Ishikawa (cell line): ENCODE results near the gene GABRB3.

ENCODE experiments used
- CEBPB ChIP-seq: IDR thresholded peaks from 2 replicates; pipeline ENCODE4 v1.6.1; 2012
- CREB1 ChIP-seq: IDR thresholded peaks from 2 replicates; pipeline ENCODE4 v1.6.1; 2012; ENCODE audit warnings: low read depth
- EGR1 ChIP-seq: IDR thresholded peaks from 2 replicates; pipeline ENCODE4 v1.6.1; 2012
- EP300 ChIP-seq: IDR thresholded peaks from 2 replicates; pipeline ENCODE4 v1.6.1; 2012; ENCODE audit warnings: borderline replicate concordance
- FOXM1 ChIP-seq: IDR thresholded peaks from 2 replicates; pipeline ENCODE4 v1.6.1; 2012; ENCODE audit warnings: low read depth, borderline replicate concordance
- MAX ChIP-seq: IDR thresholded peaks from 2 replicates; pipeline ENCODE4 v1.6.1; 2012
- NFIC ChIP-seq: IDR thresholded peaks from 2 replicates; pipeline ENCODE4 v1.6.1; 2012
- RAD21 ChIP-seq: IDR thresholded peaks from 2 replicates; pipeline ENCODE4 v1.6.1; 2012; ENCODE audit warnings: low read depth
- REST ChIP-seq: IDR thresholded peaks from 2 replicates; pipeline ENCODE4 v1.6.1; 2012; ENCODE audit warnings: low read depth, mild to moderate bottlenecking
- TAF1 ChIP-seq: IDR thresholded peaks from 2 replicates; pipeline ENCODE4 v1.6.1; 2012; ENCODE audit warnings: low read depth, mild to moderate bottlenecking
- TCF12 ChIP-seq: IDR thresholded peaks from 2 replicates; pipeline ENCODE4 v1.6.1; 2012; ENCODE audit warnings: low read depth
- TEAD4 ChIP-seq: IDR thresholded peaks from 2 replicates; pipeline ENCODE4 v1.6.1; 2012
- USF1 ChIP-seq: IDR thresholded peaks from 2 replicates; pipeline ENCODE4 v1.6.1; 2012
- YY1 ChIP-seq: IDR thresholded peaks from 2 replicates; pipeline ENCODE4 v1.6.1; 2012; ENCODE audit warnings: low read depth
- ZBTB7A ChIP-seq: IDR thresholded peaks from 2 replicates; pipeline ENCODE4 v1.6.1; 2012; ENCODE audit warnings: low read depth

GABRB3 gene

GRCh38 chr15:26620528-26621458 lies 152.1 kb downstream of the GABRB3 start:
- TF ChIP-seq ZBTB7A (no peak), FOXM1 (no peak), NFIC (no peak), TEAD4 (no peak), RAD21 (no peak), TAF1 (no peak), CREB1 (no peak), CEBPB (no peak), YY1 (no peak), EGR1 (no peak), REST (no peak), TCF12 (no peak), USF1 (no peak), EP300 (no peak), MAX (no peak)

GRCh38 chr15:26615927-26616302 lies 157.0 kb downstream of the GABRB3 start:
- no peak for TF ChIP-seq RAD21
- no peak for TF ChIP-seq EP300
- no peak for TF ChIP-seq FOXM1
- no peak for TF ChIP-seq CREB1
- no peak for TF ChIP-seq USF1

- TF ChIP-seq CREB1, result no peak
- TF ChIP-seq EGR1, result no peak
- TF ChIP-seq EP300, result no peak
- TF ChIP-seq TEAD4, result no peak
- no peak for TF ChIP-seq USF1
- TF ChIP-seq MAX, result no peak
- TF ChIP-seq ZBTB7A, result no peak
- TF ChIP-seq TCF12, result no peak
- no peak for TF ChIP-seq YY1
- TF ChIP-seq RAD21, result no peak
- no peak for TF ChIP-seq REST
- TF ChIP-seq TAF1, result no peak
- TF ChIP-seq NFIC, result no peak
- TF ChIP-seq CEBPB, result no peak
- TF ChIP-seq FOXM1, result no peak
Measured at GRCh38 chr15:26615188-26615926, 157.5 kb downstream of the GABRB3 start.

GRCh38 chr15:26614734-26615133 lies 158.1 kb downstream of the GABRB3 start:
- TF ChIP-seq USF1 (no peak), EP300 (no peak), YY1 (no peak), EGR1 (no peak)

GRCh38 chr15:26598704-26599103 lies 174.2 kb downstream of the GABRB3 start:
- TF ChIP-seq FOXM1 (no peak), CREB1 (no peak), TEAD4 (no peak), YY1 (no peak), TAF1 (no peak), EP300 (no peak), TCF12 (no peak)
